GM12864 (cell line): ENCODE results near the gene RAP1B.

Experiments used
- DNase-seq: peaks from one replicate; pipeline ENCODE4 v3.0.0-alpha.2; 2011; ENCODE audit warnings: low read depth
- H3K4me3 ChIP-seq: 2 replicates; pipeline ENCODE4 v1.5.1; 2011; ENCODE audit warnings: mild to moderate bottlenecking, low read depth, low read length, control low read depth
- TF ChIP-seq, protein P1 (sequence below): IDR thresholded peaks from 2 replicates; pipeline ENCODE4 v1.5.1; 2011; ENCODE audit warnings: low read depth, mild to moderate bottlenecking, moderate library complexity, low read length, control low read depth, inconsistent platforms; ENCODE audit errors: missing control alignments

The RAP1B gene

GRCh38 chr12:68573406-68573805 is 37.3 kb upstream of the RAP1B start:
- TF ChIP-seq, protein P1, sequence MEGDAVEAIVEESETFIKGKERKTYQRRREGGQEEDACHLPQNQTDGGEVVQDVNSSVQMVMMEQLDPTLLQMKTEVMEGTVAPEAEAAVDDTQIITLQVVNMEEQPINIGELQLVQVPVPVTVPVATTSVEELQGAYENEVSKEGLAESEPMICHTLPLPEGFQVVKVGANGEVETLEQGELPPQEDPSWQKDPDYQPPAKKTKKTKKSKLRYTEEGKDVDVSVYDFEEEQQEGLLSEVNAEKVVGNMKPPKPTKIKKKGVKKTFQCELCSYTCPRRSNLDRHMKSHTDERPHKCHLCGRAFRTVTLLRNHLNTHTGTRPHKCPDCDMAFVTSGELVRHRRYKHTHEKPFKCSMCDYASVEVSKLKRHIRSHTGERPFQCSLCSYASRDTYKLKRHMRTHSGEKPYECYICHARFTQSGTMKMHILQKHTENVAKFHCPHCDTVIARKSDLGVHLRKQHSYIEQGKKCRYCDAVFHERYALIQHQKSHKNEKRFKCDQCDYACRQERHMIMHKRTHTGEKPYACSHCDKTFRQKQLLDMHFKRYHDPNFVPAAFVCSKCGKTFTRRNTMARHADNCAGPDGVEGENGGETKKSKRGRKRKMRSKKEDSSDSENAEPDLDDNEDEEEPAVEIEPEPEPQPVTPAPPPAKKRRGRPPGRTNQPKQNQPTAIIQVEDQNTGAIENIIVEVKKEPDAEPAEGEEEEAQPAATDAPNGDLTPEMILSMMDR = no peak
- DNase-seq = no peak
- no peak overlapping the region for H3K4me3 ChIP-seq

- TF ChIP-seq, protein P1 = no peak
- no peak for DNase-seq
- no peak overlapping the region for H3K4me3 ChIP-seq
Observed at GRCh38 chr12:68577949-68578348, 32.8 kb upstream of the RAP1B start.

DNA sequence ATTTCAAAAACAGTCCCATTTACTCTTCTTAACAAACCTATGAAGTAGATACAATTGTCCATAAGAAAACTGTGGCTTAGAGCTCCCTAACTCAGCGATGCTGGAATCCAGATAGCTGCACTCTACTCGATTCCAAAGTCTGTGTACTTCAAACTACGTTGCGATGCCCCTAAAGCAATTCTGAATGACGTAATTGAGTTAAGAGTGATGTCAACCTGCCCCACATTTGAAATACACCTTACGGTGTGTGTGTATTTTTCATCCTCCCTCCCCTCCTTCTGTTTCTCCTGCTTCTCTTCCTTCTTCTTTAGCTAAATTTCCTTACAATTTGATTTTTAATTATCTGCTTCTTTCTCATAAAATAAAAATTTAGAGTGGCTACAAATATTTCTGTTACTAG is 31.9 kb upstream of the RAP1B start:
- TF ChIP-seq, protein P1 = no peak
- no peak overlapping the region for H3K4me3 ChIP-seq
- DNase-seq = no peak

GRCh38 chr12:68579254-68579653 is 31.4 kb upstream of the RAP1B start:
- DNase-seq = no peak
- TF ChIP-seq, protein P1 = no peak
- H3K4me3 ChIP-seq = no peak overlapping the region

DNA sequence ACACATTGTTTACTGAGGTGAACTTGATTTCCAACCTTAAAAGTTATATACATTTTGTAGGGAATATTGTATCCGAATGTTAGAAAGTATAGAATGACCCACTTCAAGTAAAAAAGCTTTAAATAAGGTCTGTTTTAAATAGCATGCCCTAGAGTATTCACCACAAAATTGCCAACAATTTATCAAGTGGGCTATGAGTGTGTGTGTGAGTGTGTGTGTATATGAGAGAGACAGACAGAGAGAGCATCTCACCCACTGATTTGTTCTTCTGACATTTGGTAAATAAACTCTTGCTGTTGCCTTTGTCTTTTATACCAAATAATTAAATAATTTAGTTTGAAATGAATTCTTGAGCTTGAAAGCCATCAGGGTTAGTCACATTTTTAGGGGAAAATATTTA is 29.8 kb upstream of the RAP1B start:
- H3K4me3 ChIP-seq = no peak overlapping the region
- no peak for DNase-seq

GRCh38 chr12:68581926-68582325 is 28.8 kb upstream of the RAP1B start:
- H3K4me3 ChIP-seq = no peak overlapping the region
- TF ChIP-seq, protein P1 = no peak
- DNase-seq = no peak

More for the DNA sequence above, 29.8 kb upstream of the RAP1B start:
- TF ChIP-seq, protein P1 = no peak

GRCh38 chr12:68585966-68586365 is 24.7 kb upstream of the RAP1B start:
- no peak overlapping the region for H3K4me3 ChIP-seq
- DNase-seq = no peak
- TF ChIP-seq, protein P1 = no peak
